ENCODE results near the gene SCN11A. TPM values are rescaled to one million over a fixed set of nuclear protein-coding genes. Genes with fewer than 3 reads are reported as not detected.

SCN11A gene
- total RNA-seq, 1 donor from 2014 or later: 0.69 TPM

- Histone ChIP-seq H3K4me2 (no peak overlapping the region), H3K9ac (no peak overlapping the region), H3K4me3 (no peak overlapping the region), H3K27ac (no peak overlapping the region), H3K9me3 (ENCODE audit: low read depth) (no peaks in the 10 kb centered on the region), H2AFZ (replicated peaks) (no peak overlapping the region), H3K4me1 (peaks cover 7% of the 10 kb centered on the region), H3F3A (ENCODE audit: low read depth) (no peaks in the 10 kb centered on the region), H4K20me1 (ENCODE audit: low read depth) (no peaks in the 10 kb centered on the region), H3K79me2 (ENCODE audit: low read depth) (no peaks in the 10 kb centered on the region), H3K36me3 (no peaks in the 10 kb centered on the region), H3K27me3 (no peaks in the 10 kb centered on the region)
- TF ChIP-seq, protein P1, sequence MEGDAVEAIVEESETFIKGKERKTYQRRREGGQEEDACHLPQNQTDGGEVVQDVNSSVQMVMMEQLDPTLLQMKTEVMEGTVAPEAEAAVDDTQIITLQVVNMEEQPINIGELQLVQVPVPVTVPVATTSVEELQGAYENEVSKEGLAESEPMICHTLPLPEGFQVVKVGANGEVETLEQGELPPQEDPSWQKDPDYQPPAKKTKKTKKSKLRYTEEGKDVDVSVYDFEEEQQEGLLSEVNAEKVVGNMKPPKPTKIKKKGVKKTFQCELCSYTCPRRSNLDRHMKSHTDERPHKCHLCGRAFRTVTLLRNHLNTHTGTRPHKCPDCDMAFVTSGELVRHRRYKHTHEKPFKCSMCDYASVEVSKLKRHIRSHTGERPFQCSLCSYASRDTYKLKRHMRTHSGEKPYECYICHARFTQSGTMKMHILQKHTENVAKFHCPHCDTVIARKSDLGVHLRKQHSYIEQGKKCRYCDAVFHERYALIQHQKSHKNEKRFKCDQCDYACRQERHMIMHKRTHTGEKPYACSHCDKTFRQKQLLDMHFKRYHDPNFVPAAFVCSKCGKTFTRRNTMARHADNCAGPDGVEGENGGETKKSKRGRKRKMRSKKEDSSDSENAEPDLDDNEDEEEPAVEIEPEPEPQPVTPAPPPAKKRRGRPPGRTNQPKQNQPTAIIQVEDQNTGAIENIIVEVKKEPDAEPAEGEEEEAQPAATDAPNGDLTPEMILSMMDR (IDR thresholded peaks at IDR 0.05): no peak
- no peak for TF ChIP-seq EZH2phosphoT487 (IDR thresholded peaks at IDR 0.05)
- no peak for TF ChIP-seq EZH2 (IDR thresholded peaks at IDR 0.05)
- Mint-ChIP-seq H3K9me3 (no peaks in the 10 kb centered on the region), H3K27ac (no peak overlapping the region), H3K4me3 (no peak overlapping the region), H3K4me1 (peaks cover 4% of the 10 kb centered on the region), H3K36me3 (no peaks in the 10 kb centered on the region), H3K27me3 (ENCODE audit: insufficient read depth, low read depth) (peaks cover 3% of the 10 kb centered on the region)
- no peak for DNase-seq (ENCODE audit: low spot score)
Measured at GRCh38 chr3:39011191-39011736, 40.5 kb downstream of the SCN11A start.

DNA sequence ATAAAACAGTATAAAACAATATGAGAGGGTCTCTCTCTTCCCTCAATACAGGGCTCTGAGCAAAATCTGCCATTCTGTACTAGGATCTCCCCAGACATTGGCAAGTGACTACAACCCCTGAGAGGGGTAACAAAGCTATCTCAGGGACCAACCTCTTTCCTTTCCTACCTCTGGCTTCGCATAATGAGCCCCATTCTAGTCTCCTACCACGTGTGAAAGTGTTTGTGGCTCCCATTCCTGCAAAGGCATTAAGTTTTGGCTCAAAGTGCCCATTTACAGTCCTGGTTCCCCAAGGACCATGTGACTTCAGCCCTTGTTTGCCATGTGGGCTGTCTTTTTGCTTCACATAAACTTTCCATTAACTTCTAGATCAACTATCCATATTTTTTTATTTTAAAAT is 46.4 kb downstream of the SCN11A start:
- Mint-ChIP-seq H3K27me3 (ENCODE audit: insufficient read depth, low read depth) (no peaks in the 10 kb centered on the region), H3K4me1 (no peaks in the 10 kb centered on the region), H3K36me3 (no peaks in the 10 kb centered on the region), H3K27ac (no peak overlapping the region), H3K9me3 (no peaks in the 10 kb centered on the region), H3K4me3 (no peak overlapping the region)
- Histone ChIP-seq H3K4me1 (no peaks in the 10 kb centered on the region), H3K27ac (no peak overlapping the region), H3K36me3 (no peaks in the 10 kb centered on the region), H4K20me1 (ENCODE audit: low read depth) (no peaks in the 10 kb centered on the region), H3K9me3 (ENCODE audit: low read depth) (no peaks in the 10 kb centered on the region), H3F3A (ENCODE audit: low read depth) (no peaks in the 10 kb centered on the region), H2AFZ (replicated peaks) (peak overlapping the region; percentile 26), H3K4me2 (no peak overlapping the region), H3K79me2 (ENCODE audit: low read depth) (no peaks in the 10 kb centered on the region), H3K9ac (no peak overlapping the region), H3K4me3 (no peak overlapping the region), H3K27me3 (no peaks in the 10 kb centered on the region)
- no peak for TF ChIP-seq EZH2 (IDR thresholded peaks at IDR 0.05)
- TF ChIP-seq EZH2phosphoT487 (IDR thresholded peaks at IDR 0.05): no peak
- TF ChIP-seq, protein P1 (IDR thresholded peaks at IDR 0.05): no peak
- DNase-seq (ENCODE audit: low spot score): no peak

Small RNAs within 50 kb of the gene (small RNA-seq; reads per million reads assigned to genes)
- gene RNU6-1227P: not detected

Other genes with a start within 250 kb of the SCN11A start
- gene SCN10A, start 235.7 kb downstream of the SCN11A start, total RNA-seq (ENCODE audit: low replicate concordance): not detected in 2 replicates
- gene WDR48, start 72 bp upstream of the SCN11A start, total RNA-seq (ENCODE audit: low replicate concordance): 76.3 and 127 TPM in 2 replicates
- 18.0 and 38.5 TPM in 2 replicates for gene GORASP1, start 55.7 kb upstream of the SCN11A start, total RNA-seq (ENCODE audit: low replicate concordance)
- gene TTC21A, start 55.7 kb upstream of the SCN11A start, total RNA-seq (ENCODE audit: low replicate concordance): 1.2 and 2.3 TPM in 2 replicates
- 1.9 and 6.5 TPM in 2 replicates for gene CSRNP1, start 101.6 kb upstream of the SCN11A start, total RNA-seq (ENCODE audit: low replicate concordance)
- not detected in 2 replicates for gene XIRP1, start 140.7 kb upstream of the SCN11A start, total RNA-seq (ENCODE audit: low replicate concordance)
- 0.06 TPM in 1 of 2 replicates, not detected in the other for gene CX3CR1, start 228.1 kb upstream of the SCN11A start, total RNA-seq (ENCODE audit: low replicate concordance)